GM19395 (cell line): ENCODE results near the gene MICALL2.
"Not testable (repeated sequence)": the region's sequence is repeated elsewhere in the genome, so short reads cannot be mapped to it uniquely, and the experiment has no call there.

Source experiments
- ATAC-seq: cut with Tn5 transposase; IDR thresholded peaks from one replicate; pipeline ENCODE4 v1.9.1; 2021; ENCODE audit warnings: mild to moderate bottlenecking, moderate library complexity; ENCODE audit not compliant: unreplicated experiment

MICALL2 gene

GRCh38 chr7:1449501-1449900 is 9.8 kb downstream of the MICALL2 start:
- no peak for ATAC-seq

GRCh38 chr7:1448958-1449357 is 10.3 kb downstream of the MICALL2 start:
- no peak for ATAC-seq

DNA sequence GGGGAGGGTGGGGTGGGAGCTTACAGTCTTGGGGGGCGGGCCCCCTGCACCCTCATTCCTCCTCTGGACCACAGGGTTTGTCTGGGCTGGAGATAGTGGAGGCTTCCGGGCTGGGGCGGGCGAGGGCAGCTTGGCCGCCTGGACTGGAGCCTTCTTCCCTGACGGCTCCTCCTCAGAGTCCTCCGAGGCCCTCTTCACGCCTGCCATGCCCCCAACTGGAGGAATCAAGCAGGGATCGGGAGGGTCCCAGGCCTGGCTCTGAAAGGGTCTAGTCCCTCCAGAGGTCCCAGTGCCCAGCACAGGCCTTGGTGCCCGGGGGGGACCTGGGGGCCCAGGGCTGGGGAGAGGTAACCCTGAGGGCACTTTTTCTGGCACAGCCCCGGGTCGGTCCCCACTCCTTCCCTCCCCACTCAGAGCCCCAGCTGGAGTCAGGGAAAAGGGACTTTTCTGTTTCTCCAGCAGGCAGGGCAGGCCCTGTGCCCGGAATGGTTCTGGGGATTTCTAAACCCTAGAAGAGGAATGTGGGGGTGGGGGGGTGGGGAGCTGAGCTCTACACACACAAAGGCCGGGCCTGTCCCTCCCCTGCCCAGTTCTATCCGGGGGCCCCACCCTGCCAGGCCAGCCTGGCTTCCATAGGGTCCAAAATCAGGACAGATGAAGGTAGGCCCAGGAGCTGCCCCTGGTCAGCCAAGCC is 11.6 kb downstream of the MICALL2 start:
- no peak for ATAC-seq

DNA sequence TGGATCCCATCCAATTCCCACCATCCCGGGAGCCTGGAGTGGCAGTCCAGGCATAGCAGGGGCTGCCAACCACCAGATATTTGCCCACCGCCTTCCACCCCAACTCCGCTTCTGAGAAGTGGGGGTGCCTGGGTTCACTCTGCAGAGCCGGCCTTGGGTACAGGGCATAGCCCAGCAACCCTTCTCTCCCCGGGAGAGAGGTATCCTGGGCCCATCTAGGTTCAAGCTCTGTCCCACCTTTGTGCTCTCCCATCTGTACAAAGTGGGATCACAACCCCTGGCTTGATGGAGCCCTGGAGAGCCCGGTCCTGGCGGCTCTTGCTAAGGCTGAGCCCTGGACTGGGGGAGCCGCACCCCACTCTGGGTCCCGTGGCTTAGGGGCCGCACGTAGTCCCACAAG is 12.2 kb downstream of the MICALL2 start:
- ATAC-seq: no peak

GRCh38 chr7:1446620-1447032 is 12.6 kb downstream of the MICALL2 start:
- ATAC-seq: no peak

DNA sequence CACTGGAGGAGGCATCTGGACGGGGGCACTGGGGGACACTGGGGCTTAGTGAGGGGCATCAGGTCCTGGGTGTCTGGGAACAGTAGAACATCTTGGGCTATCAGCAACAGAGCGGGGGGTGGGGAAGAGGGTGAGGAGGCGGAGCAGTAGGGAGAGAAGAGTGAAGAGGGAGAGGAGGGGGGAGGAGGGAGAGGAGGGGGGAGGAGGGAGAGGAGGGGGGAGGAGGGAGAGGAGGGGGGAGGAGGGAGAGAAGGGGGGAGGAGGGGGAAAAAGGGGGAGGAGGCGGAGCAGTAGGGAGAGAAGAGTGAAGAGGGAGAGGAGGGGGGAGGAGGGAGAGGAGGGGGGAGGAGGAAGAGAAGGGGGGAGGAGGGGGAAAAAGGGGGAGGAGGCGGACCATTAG is 13.2 kb downstream of the MICALL2 start:
- not testable (repeated sequence) for ATAC-seq

DNA sequence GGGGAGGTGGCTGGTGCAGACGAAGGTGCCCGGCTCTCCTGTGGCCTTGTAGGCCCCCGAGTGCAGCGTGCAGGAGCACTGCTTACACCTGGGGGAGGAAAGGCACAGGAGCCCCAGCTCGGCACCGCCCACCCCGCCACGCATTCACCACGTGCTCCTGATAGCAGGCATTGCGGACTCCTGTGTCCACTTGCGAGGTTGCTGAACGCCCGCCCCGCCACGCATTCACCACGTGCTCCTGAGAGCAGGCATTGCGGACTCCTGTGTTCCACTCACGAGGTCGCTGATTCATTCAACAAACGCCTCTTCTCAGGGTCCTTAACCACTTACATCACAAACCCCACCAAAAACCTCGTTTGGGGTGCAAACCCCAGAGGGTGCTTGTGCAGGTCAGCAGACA is 13.9 kb downstream of the MICALL2 start:
- ATAC-seq: no peak

DNA sequence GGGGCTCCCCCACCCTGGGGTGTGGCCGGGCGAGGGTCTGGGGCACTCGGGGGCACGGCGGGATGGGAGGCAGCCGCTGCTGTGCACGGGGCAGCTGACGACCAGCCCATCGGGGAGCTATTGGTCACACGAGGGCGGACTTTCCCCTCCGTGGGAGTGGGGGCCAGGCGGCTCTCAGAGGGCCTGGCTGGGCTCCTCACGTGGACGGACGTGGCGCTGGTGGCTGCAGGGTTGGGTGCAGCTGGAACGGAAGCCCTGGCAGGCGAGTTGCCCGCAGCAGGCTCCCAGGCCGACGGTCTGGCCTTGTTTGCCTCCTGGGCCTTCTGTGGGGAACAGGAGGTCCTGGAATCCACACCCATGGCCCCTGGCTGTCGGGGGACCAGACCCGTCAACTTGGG is 14.3 kb downstream of the MICALL2 start:
- no peak for ATAC-seq

DNA sequence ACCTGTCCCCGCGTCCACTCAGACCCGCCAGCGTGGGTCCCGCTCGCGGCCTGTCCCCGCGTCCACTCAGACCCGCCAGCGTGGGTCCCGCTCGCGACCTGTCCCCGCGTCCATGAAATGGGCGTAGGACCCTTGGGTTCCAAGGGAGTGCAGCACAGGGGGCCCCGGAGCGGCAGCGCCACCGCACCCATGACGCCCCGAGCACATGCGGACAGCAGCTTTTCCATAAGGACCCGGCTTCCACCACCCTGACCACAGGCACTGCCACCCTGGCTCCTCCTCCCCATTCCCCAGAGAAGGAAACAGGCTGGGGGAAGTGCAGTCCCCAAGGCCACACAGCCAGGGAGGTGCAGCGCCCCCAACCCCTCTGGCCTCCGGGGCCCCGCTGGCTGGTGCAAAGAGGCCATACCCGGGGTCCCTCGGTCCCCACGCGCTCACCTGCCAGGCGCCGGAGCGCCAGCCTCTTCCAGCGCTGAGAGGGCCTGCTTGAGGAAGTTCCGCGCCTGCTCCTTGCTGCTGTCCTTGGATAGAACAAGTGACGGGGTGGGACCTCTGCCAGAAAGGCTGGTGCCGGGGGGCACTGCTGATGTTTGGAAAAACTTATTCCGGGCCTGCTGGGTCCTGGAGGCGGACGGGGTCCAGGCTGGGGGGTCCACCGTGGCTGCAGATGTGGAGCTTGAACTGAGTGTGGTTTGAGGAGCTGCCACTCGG is 14.9 kb downstream of the MICALL2 start:
- ATAC-seq: no peak

- not testable (repeated sequence) for ATAC-seq
Measured at GRCh38 chr7:1443587-1444200, 15.6 kb downstream of the MICALL2 start.

DNA sequence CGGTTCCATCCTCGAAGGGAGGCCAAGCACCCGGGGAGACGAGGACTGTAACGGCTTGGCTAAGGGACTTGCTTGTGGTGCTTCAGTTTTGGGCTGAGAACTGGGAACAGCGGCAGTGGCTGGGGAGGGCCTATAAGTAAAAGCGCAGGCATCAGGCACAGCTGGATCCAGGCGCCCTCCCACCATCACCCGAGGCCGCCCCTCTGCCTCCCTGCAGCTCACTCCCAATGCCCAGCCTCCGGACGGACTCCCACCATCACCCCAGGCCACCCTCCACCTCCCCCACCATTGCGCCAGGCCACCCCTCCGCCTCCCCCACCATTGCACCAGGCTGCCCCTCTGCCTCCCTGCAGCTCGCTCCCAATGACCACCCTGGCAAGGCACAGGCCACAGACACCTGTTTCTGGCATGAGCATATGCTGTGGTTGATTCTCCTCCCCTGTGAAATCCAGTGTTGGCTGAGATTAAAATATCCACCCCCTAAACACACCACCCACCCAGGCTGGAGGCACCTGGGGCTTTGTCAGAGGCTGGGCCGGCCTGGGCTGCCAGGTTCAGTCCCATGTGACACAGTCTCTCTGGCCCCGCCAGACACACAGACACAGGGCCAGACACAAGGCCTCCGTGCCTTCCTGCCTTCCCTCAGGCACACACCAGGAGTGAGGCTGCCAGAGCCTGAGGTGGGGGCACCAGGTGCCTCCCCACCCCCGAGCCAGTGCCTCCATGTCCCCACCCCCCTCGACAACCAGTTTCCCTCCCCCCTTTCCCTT is 16.7 kb downstream of the MICALL2 start:
- ATAC-seq: no peak

- no peak for ATAC-seq
Measured at GRCh38 chr7:1441615-1442354, 17.5 kb downstream of the MICALL2 start.

DNA sequence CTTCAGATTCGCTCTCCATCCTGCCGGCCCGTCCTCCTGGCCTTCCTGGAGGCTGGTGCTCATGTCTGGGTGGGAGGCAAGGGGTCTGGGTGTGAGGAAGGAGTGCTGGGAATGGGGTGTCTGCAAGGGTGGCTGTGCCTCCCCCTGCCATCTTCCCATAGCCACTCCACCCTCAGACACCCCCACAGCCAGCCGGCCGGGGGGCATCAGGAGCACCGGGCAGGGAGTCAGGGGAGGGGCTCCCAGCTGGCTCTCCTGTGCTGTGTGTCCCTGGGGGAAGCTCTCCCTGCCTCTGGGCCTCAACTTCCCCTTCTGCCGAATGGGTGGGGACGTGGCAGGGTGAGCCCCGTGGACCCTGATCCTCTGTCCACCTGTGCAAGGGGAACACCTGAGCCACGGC is 18.6 kb downstream of the MICALL2 start:
- no peak for ATAC-seq

- ATAC-seq: no peak
Measured at GRCh38 chr7:1439373-1440363, 19.6 kb downstream of the MICALL2 start.

GRCh38 chr7:1438821-1439220 is 20.4 kb downstream of the MICALL2 start:
- ATAC-seq: no peak

DNA sequence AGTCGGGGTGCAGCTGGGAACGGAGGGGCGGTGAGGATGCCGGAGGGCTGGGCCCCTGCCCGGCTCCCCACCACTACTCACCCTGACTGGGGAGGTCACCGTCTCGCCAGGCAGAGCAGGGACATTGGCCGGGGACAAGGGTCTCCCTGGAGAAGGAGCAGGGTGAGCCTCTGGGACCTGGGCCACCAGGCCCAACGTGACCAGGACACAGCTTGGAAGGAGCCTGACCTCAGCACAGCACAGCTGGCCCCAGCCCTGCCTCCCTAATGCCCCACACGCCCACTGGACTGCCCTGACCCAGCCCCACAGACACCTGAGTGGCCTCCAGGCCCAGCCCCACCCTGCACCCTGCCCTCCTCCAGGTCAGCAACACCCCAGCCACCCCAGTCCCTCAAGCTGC is 21.1 kb downstream of the MICALL2 start:
- ATAC-seq: no peak

DNA sequence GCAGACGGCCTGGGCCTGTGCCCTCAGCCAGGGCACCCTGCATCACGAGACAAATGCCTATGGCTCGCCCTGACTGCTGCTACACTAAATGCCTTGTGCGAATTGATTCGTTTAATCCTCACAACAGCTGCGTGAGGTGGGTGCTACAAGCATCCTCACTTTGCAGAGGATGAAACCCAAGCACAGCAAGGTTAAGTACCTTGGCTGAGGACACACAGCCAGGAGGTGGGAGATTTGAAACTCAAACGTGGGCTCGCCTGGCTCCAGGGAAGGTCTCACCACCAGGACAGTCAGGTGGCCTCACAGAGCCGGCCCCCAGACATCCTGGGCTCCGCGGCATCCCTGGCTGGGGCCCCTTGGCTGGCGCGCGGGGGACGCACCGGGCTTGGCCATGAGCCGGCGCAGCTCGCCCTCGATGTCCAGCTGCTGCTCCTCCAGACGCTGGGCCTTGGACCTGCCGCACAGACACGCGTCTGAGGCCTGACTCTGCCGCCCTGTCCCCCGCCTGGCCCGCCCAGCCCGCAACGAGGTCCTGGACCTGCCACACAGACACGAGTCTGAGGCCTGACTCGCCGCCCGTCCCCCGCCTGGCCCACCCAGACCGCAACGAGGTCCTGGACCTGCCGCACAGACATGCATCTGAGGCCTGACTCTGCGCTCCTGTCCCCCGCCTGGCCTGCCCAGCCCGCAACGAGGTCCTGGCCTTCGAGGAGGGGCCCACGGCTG is 22.0 kb downstream of the MICALL2 start:
- no peak for ATAC-seq

GRCh38 chr7:1436608-1437007 is 22.7 kb downstream of the MICALL2 start:
- ATAC-seq: no peak
